Dermis microvascular lymphatic vessel endothelial cell (primary cell): Measurements from ENCODE around the gene NTN3. TPM values are rescaled to one million over a fixed set of nuclear protein-coding genes. Genes with fewer than 3 reads are reported as not detected.
A peak's percentile ranks its signal among the peaks of the same experiment; 100 is the strongest.

Experiments used
- DNase-seq, 2 donors: peaks; one replicate each; pipeline versions ENCODE4 v3.0.0 to v3.0.0-alpha.2; 2010; ENCODE audit warnings: low read depth in 2 of 2
- total RNA-seq: library from RNA; depleted of rRNA; stranded (reverse); fragments of >200 nt; gene quantifications from 2 replicates; pipeline ENCODE4 v1.2.1, GENCODE V29; 2014

NTN3 gene
- total RNA-seq, 1 donor from 2014 or later = under 0.01 TPM

GRCh38 chr16:2466667-2467527 is 4.2 kb upstream of the NTN3 start:
- no peak for DNase-seq

DNA sequence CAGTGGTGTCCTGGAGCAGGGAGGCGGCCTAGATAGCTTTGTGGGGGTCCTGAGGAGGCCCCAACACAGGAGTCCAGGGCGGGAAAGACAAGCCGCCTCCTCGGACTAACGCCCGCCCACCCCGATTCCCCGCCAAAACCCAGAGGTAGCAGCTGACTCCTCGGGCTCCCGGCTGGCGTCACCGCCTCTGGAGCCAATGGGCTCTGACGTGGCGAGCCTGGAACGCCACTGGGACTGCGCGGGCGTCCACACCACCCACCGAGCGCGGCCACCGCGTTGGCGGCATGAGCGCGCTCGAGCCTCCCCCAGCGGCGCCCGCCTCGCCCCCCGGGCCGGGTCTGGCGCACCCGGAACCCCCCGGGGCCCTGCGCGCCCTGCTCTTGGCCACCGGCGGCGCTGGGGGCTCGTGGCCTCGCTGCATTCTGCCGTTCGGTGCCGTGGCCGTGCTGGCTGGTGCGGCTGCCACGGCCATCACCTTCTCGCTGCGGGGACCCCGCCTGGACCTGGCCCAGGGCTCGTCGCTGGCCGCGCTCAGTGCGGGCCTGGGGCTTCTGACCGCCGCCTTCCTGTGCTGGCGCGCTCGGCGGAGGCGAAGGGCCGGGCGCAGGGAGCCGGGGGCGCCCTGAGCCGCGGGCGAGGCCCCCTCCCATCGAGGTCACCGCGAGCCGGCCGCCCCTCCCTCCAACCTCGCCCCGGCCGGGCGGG is 3.4 kb upstream of the NTN3 start:
- DNase-seq = peak in 1 of 2 donors; percentile 69

GRCh38 chr16:2468233-2468724 is 2.8 kb upstream of the NTN3 start:
- no peak for DNase-seq

GRCh38 chr16:2468725-2469398 is 2.2 kb upstream of the NTN3 start:
- DNase-seq = no peak

GRCh38 chr16:2469399-2470233 is 1.5 kb upstream of the NTN3 start:
- DNase-seq = no peak

GRCh38 chr16:2470234-2470601 is 879 bp upstream of the NTN3 start:
- DNase-seq = no peak

GRCh38 chr16:2470603-2471015 is 488 bp upstream of the NTN3 start:
- DNase-seq = no peak

- DNase-seq = no peak
These were observed 773 bp downstream of the NTN3 start for GRCh38 chr16:2471653-2472487.

DNA sequence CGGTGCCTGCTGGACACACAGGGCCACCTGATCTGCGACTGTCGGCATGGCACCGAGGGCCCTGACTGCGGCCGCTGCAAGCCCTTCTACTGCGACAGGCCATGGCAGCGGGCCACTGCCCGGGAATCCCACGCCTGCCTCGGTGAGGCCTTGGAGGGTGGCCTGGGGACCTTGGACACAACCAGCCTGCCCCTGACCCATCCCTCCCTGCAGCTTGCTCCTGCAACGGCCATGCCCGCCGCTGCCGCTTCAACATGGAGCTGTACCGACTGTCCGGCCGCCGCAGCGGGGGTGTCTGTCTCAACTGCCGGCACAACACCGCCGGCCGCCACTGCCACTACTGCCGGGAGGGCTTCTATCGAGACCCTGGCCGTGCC is 1.4 kb downstream of the NTN3 start:
- no peak for DNase-seq

DNA sequence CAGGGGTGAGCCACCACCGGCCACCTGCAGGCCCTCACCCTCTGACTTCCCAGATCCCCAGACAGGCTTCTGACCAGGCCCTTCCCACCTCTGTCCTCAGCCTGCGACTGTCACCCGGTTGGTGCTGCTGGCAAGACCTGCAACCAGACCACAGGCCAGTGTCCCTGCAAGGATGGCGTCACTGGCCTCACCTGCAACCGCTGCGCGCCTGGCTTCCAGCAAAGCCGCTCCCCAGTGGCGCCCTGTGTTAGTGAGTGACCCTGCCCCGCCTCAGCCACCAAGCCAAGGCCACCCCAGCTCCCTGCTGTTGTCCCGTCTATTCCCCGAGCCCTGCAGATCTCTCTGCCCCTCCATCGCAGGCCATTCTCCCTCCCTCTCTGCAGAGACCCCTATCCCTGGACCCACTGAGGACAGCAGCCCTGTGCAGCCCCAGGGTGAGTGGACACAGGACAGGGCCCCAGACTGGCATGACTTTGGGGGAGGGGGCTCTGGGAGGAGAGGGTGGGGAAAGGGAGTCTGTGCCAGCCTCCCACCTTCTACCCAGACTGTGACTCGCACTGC is 1.9 kb downstream of the NTN3 start:
- no peak for DNase-seq

DNA sequence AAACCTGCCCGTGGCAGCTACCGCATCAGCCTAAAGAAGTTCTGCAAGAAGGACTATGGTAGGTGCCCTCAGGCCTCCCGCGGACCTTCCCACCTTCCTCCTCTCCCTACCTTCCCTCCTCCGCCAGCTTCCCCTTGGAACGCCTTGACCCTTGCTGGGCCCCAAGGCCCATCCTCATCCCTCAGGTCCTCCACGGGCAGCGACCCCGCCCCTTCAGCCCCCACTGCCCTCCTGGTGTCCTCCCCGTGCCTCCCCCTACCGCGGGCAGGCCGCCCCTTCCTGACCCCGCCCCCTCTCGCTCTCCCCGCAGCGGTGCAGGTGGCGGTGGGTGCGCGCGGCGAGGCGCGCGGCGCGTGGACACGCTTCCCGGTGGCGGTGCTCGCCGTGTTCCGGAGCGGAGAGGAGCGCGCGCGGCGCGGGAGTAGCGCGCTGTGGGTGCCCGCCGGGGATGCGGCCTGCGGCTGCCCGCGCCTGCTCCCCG is 2.4 kb downstream of the NTN3 start:
- no peak for DNase-seq

DNA sequence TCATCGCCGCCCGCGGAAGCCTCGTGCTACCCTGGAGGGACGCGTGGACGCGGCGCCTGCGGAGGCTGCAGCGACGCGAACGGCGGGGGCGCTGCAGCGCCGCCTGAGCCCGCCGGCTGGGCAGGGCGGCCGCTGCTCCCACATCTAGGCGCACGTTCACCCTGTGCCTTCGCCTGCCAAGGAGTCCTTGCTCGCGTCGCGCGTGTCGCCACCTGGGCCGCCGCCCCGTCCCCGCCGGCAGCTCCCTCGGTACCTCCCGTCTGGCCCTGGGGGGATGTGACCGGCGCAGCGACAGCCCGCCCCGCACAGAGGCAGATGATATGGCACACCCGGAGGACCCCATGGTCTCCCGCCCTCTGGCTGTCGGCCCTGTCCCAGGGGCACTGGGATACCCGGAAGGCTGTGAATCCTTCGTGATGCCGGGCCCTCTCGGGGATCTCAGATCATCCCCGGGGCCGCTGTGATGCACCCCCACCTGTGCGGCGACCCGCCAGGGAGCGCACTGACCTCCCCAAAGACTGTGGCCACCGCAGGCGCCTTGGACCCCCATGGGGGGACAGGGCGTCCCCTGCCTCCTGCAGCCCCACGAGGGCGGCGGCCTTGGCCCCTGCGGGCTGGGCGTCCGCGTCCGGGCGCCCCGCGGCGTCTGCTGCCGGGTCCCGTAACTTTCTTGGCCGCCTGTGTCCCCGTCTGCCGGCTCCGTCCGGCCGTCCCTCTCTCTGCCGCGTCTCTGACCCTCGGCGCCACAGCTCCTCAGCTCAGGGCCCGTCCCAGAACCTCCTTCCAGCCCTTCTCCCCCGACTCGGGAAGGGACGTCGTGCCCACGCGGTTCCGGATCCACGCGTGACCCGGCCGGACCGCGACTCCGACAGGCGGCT is 3.1 kb downstream of the NTN3 start:
- peak in 1 of 2 donors; percentile 63 for DNase-seq

GRCh38 chr16:2474877-2475412 is 3.8 kb downstream of the NTN3 start, which contains the start of gene TBC1D24:
TBC1D24 (plus strand) TSS chr16:2475127; CDS start chr16:2496149, 21,022 bp downstream.
- peak; percentile 48 to 84 for DNase-seq

DNA sequence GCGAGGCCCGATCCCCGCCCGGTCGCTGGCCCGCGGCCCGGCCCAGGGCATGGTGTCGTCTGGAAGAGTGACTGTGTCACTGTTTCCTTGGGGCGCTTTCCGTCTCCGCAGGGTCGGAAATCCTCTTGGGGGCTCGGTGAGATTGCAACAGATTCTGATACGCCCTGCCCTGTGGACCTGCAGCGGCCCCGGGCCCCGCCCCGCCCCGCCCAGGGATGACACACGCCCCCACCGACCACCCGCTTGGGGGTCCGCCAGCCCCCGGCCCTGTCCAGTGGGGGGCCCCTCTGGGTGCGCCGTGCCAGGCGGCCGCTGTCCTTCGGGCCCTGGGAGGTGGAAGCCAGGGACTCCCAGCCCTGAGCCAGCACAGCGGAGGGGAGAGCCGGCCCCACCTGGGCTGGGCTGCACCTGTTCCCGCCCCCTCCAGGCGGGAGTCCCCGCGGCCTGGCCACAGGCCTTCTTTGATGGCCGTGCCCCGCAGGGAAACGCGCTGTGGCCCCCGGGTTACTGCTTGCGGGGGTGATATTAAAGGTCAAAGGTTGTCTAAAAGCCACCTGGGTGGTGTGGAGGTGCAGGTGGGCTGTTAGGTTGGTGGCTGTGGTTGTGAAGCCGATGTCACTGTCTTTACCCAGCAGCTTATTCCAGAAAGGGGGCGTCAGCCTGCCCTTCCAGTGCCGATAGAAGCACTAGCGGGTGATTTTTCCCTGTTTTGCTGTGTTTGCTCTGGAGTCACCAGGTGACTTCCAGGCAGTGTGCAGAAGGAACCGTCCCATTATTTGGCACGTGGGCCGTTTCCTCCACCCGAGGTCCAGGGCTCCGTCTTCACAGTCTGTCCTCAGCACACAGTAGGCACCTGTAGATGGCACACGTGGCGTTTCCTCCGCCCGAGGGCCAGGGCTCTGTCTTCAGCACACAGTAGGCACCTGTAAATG is 4.6 kb downstream of the NTN3 start:
- DNase-seq = peak in 1 of 2 donors; percentile 10

DNA sequence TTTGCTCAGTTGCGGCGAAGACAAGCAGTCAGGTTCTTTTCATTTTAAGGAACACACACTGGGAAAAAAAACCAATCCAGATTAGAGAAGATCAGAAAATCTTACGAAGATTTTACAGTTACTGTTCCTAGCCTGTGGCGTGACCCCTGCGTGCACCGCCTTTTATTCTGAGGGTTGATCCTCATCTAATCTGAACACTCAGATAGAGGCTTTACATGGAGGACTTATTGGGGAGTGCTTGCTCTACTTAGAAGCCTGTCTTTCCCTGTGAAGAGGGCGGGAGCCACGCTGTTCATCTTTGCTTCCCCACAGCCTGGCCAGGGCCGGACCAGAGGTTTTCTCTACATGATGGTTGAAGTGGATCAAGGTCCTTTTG is 5.2 kb downstream of the NTN3 start:
- no peak for DNase-seq

- DNase-seq = no peak
These were observed 5.6 kb downstream of the NTN3 start for GRCh38 chr16:2476741-2477140.

DNA sequence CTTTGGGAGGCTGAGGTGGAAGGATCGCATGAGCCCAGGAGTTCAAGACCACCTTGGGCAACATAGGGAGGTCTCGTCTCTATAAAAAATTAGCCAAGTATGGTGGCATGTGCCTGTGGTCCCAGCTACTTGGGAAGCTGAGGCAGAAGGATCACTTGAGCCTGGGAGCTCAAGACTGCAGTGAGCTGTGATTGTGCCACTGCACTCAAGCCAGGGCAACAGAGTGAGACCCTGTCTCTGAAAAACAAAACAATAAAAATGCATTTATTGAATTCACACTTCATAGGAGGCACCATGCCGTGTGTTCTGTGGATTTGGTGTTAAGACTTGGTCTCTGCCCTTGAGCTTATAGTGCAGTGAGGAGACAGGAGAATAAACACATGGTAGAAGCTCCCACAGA is 6.2 kb downstream of the NTN3 start:
- DNase-seq = no peak
